Mononuclear cell (primary cell): ENCODE results near the gene TRH. TPM values are rescaled to one million over a fixed set of nuclear protein-coding genes. Genes with fewer than 3 reads are reported as not detected.

ENCODE experiments used
- H3K27me3 ChIP-seq: 2 replicates; pipeline ENCODE4 v1.6.0; 2011; ENCODE audit warnings: low read length, control low read depth; ENCODE audit not compliant: insufficient read depth
- H3K4me1 ChIP-seq: 2 replicates; pipeline ENCODE4 v1.5.1; 2011; ENCODE audit warnings: mild to moderate bottlenecking, low read length, control low read depth; ENCODE audit not compliant: insufficient read depth
- H3K4me3 ChIP-seq: 2 replicates; pipeline ENCODE4 v1.5.1; 2011; ENCODE audit warnings: mild to moderate bottlenecking, low read length, moderate library complexity
- H3K9me3 ChIP-seq: 2 replicates; pipeline ENCODE4 v1.5.1; 2011; ENCODE audit warnings: low read depth, mild to moderate bottlenecking, control low read depth, low read length
- total RNA-seq: library from RNA; depleted of rRNA; stranded (reverse); fragments of >200 nt; gene quantifications from one replicate; pipeline ENCODE4 v1.2.3, GENCODE V29; 2012

The TRH gene, protein sequence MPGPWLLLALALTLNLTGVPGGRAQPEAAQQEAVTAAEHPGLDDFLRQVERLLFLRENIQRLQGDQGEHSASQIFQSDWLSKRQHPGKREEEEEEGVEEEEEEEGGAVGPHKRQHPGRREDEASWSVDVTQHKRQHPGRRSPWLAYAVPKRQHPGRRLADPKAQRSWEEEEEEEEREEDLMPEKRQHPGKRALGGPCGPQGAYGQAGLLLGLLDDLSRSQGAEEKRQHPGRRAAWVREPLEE
- 0.10 TPM for total RNA-seq

DNA sequence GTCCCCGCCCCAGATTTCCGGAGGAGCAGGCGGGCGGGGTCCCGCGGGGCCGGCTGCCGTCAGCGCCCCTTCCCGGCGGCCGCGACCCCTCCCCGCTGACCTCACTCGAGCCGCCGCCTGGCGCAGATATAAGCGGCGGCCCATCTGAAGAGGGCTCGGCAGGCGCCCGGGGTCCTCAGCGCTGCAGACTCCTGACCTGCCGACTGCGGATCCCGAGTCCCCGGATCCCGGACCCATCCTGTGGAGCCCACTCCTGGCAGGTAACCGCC, at the start of gene TRH:
TRH (plus strand) TSS at position 157 of the 269 bp plus-strand sequence. CDS start 1,097 bp downstream, outside the sequence.
- Histone ChIP-seq H3K9me3 (no peaks in the 10 kb centered on the region), H3K4me3 (no peak within 1 kb of the TSS), H3K27me3 (peaks cover 43% of the 10 kb centered on the region), H3K4me1 (peaks cover 18% of the 10 kb centered on the region)

DNA sequence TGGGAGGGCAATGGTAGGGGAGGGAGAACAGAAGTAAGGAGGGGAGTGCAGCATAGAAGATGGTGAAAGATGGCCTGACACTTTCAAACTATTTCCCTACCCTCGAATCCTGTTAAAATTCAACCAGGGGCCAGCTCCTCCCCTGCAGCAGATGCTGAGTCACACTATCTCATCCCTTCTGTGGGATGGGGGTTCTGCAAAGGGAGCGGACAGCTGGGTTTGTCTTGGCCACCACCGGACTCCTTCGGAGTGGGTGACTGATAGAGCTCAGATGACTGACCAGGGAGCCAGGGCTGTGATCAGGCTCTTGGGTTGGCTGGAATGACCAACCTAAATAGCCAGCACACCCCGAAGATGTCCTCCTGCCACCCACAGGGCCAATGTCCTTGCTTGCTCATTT, 47.4 kb upstream of the TRH start:
- H3K9me3 ChIP-seq = peaks cover 7% of the 10 kb centered on the region
- H3K4me1 ChIP-seq = no peaks in the 10 kb centered on the region
- H3K27me3 ChIP-seq = peaks cover 2% of the 10 kb centered on the region
- H3K4me3 ChIP-seq = no peak overlapping the region

DNA sequence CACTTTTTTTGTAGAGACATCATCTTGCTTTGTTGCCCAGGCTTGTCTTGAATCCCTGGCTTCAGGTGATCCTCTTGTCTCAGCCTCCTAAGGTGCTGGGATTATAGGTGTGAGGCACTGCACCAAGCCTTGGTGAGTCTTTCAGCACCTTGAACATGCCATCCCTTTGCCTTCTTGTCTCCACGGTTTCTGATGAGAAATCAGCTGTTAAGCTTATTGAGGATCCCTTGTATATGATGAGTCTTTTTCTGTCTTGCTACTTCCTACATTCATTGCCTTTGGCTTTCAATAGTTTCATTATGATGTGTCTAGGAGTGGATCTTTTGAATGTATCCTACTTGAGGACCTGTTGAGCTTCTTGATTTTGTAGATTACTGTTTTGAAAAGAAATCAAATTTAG, 45.1 kb upstream of the TRH start:
- Histone ChIP-seq H3K27me3 (peaks cover 2% of the 10 kb centered on the region), H3K9me3 (peaks cover 7% of the 10 kb centered on the region), H3K4me3 (no peak overlapping the region), H3K4me1 (peaks cover 2% of the 10 kb centered on the region)

DNA sequence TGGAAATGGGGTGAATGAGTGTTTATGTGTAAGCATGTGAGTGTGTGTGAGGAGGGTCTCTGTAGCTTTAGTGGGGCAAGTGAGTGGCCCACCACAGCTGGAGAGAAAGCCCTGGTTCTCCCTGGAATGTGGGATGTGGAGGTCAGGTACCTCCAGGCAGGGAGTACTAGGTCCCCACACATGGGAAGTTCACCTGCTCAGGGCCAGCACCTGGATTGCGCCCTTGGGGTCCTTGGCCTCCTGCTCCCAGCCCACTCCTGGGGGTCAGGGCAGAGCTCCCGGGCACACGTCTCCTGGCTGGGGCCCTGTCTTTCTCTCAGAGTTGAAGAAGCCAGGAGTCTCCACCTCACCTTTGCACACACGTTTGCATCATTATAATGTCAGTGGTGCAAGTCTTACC, 41.0 kb upstream of the TRH start:
- peaks cover 7% of the 10 kb centered on the region for H3K9me3 ChIP-seq
- peaks cover 2% of the 10 kb centered on the region for H3K27me3 ChIP-seq
- peaks cover 15% of the 10 kb centered on the region for H3K4me1 ChIP-seq
- no peak overlapping the region for H3K4me3 ChIP-seq

DNA sequence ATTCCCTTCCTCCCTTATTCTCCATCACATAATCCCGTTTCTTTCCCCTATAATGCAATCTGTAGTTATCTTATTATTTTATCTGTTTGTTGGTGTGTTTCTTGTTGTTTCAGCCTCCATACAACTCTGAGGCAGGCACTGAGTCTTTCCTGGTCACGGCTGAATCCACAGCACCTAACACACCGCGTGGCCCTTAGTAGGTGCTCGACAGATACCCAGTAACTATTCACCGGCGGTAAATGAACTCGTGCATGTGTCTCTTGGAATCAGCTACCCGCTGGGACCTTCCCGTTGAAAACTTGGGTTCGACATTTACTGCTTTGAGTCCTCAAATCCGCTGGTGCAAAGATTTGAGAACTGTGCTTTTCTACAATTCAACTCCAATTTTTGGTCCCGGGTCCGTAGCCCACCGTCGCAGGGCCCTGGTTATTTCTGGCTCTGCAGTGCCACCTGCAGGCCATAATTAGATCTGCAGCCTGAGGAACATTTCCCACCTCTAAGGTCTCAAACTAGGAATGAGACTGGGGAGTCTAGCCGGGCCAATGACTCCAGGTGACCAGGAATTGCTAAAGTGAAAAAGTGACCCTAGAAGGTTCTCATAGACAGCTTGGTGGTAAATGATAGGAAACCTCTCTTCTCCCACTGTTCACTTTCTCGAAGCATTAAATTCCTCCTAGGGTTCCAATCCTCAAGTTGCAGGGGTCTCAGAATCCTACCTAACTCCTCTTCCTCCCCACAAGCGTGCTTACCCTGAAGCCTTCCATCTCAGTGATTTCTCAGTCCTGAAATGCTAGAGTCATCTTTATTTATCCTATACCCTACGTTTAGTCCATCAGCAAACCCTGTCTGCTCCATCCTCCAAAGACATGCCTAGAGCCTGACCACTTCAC, 40.0 kb upstream of the TRH start:
- peaks cover 15% of the 10 kb centered on the region for H3K4me1 ChIP-seq
- peaks cover 2% of the 10 kb centered on the region for H3K27me3 ChIP-seq
- no peak overlapping the region for H3K4me3 ChIP-seq
- peaks cover 3% of the 10 kb centered on the region for H3K9me3 ChIP-seq

DNA sequence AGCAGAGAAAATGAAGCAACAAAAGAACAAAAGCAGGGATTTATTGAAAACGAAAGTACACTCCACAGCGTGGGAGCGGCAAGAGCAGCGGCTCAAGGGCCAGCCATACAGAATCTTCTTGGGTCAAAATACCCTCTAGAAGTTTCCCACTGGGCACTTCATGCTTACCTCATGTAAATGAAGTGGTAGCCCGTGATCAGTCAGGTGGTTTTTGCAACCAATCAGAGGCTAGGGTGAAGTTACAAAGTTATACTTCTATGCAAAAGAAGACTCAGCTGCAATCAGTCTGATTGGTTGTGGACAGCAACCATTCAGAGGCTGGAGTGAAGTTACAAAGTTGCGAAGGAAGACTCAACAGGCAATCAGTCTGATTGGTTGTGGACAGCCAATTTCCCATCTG, 37.8 kb upstream of the TRH start:
- Histone ChIP-seq H3K9me3 (no peaks in the 10 kb centered on the region), H3K27me3 (no peaks in the 10 kb centered on the region), H3K4me1 (peaks cover 15% of the 10 kb centered on the region), H3K4me3 (peak overlapping the region; percentile 26)

DNA sequence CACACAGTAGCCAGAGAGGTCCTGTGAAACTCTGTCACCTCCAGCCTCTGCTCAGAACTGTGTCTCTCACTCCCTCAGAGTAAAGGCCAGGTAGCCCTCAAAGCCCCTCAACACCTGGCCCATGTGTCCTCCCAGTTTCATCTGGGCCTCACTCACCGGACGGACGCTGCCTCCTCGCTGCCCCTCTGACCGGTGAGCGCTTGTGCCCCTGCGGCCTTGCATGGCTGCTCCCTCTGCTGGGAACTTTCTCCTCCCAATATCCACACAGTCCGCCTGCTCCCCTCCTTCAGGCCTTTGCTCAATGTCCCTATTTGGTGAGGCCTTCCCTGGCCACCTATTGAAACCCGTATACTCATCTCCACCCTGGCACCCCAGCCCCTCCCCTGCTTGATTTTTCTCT, 36.8 kb upstream of the TRH start:
- H3K27me3 ChIP-seq = no peaks in the 10 kb centered on the region
- H3K4me1 ChIP-seq = peaks cover 15% of the 10 kb centered on the region
- H3K4me3 ChIP-seq = no peak overlapping the region
- H3K9me3 ChIP-seq = no peaks in the 10 kb centered on the region

DNA sequence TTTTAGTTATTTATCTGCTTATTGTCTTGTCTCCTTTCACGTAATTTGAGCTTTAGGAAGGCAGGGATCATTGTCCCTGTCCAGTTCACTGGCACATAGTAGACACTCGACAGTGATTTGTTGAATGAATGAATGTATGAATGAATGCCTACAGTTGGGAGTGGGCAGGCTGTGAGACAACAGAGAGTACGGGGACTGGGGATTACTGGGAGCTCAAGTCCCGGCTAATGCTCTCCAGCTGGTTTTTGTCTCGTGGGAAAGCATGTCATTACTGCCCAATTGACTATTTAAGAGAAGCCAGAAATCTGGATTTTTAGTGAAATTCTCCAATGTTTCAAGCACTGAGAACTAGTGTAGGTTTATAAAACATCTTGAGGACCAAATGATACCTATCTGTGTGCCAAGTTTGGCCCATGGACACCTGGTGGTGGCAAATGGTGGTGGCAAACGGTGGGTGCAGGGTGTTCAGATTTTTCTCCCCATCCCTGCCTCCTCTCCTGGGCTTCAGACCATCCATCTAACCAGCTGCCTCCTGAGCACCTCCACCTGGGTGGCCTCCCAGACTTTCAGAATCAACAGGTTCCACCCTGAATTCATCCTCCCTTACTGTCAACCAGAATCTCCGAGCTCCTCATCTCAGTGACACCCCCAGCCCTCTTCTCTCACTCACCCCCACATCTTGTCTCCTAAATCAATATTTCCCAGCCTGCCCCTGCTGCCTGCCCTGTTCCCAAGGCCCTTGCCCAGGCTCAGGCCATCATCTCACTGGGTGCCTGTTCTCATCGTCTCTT, 36.2 kb upstream of the TRH start:
- no peaks in the 10 kb centered on the region for H3K27me3 ChIP-seq
- H3K4me3 ChIP-seq = no peak overlapping the region
- H3K9me3 ChIP-seq = no peaks in the 10 kb centered on the region
- peaks cover 15% of the 10 kb centered on the region for H3K4me1 ChIP-seq

DNA sequence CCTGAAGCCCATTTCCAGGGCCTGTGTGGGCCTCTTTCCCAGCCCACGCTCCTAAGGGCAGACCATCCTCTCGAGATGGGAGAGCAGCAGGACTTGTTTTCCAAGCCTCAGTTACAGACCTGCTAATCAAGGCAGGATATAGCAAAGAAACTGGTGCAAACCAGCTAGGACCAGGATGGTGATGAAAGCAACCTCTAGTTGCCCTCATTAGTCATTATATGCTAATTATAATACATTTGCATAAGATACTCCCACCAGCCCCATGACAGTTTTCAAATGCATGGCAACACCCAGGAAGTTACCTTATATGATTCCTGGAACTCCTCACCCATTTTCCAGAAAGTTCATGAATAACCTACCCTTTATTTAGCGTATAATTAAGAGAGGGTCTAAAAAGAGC, 34.4 kb upstream of the TRH start:
- H3K27me3 ChIP-seq = no peaks in the 10 kb centered on the region
- no peaks in the 10 kb centered on the region for H3K9me3 ChIP-seq
- no peak overlapping the region for H3K4me3 ChIP-seq
- peaks cover 11% of the 10 kb centered on the region for H3K4me1 ChIP-seq

DNA sequence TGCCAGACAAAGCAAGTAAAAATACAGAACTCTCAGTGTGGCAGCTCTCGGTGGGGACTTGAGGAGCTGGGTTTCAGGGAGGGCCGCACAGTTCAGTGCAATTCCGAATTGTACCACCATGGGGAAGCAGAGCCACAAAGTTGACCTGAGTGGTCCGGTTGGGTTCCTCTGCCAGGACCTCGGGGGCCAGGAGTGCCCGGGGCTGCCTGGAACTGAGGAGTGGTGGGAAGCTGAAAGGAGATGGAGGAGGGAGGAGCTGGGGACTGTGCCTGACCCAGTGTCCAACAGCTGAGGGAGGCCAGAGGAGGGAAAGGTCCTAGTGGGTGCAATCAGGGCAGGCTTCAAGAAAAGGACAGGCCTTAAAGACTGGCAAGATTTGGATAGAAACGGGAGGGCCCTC, 32.2 kb upstream of the TRH start:
- Histone ChIP-seq H3K9me3 (no peaks in the 10 kb centered on the region), H3K27me3 (no peaks in the 10 kb centered on the region), H3K4me3 (no peak overlapping the region), H3K4me1 (no peaks in the 10 kb centered on the region)

DNA sequence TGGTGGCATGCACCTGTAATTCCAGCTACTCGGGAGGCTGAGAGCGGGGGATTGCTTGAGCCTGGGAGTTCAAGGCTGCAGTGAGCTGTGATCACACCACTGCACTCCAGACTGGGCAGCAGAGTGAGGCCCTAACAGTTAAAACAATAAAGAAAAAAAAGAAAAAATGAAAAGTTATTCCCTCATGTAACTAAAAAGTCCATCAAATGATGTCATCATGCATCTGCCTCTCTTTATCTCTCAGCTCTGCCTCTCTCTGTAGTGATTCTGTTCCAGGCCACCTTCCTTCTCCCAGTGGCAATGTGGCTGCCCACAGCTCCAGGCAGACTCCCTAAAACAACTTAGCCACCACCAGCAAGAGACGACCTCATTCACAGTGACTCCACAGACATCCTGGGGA, 31.5 kb upstream of the TRH start:
- no peaks in the 10 kb centered on the region for H3K9me3 ChIP-seq
- H3K4me1 ChIP-seq = peaks cover 5% of the 10 kb centered on the region
- no peaks in the 10 kb centered on the region for H3K27me3 ChIP-seq
- no peak overlapping the region for H3K4me3 ChIP-seq

DNA sequence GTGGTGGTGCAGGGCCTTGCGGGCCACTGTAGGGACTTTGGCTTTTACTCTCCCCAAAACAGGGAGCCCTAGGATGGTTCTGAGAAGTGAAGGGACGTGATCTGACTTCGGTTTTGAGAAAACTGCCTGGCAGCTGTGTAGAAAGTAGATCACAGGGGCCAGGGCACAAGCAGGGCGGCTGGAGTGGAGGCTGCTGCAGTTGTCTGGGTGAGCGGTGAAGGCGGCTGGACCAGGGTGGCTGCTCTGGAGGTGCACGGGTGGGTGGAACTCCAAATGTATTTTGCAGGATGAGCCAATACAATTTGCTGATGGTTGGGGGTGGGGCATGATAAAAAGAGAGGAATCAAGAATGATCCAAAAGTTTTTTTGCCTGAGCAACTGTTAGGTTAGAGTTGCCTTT, 29.8 kb upstream of the TRH start:
- Histone ChIP-seq H3K4me1 (peaks cover 6% of the 10 kb centered on the region), H3K4me3 (no peak overlapping the region), H3K9me3 (no peaks in the 10 kb centered on the region), H3K27me3 (no peaks in the 10 kb centered on the region)

DNA sequence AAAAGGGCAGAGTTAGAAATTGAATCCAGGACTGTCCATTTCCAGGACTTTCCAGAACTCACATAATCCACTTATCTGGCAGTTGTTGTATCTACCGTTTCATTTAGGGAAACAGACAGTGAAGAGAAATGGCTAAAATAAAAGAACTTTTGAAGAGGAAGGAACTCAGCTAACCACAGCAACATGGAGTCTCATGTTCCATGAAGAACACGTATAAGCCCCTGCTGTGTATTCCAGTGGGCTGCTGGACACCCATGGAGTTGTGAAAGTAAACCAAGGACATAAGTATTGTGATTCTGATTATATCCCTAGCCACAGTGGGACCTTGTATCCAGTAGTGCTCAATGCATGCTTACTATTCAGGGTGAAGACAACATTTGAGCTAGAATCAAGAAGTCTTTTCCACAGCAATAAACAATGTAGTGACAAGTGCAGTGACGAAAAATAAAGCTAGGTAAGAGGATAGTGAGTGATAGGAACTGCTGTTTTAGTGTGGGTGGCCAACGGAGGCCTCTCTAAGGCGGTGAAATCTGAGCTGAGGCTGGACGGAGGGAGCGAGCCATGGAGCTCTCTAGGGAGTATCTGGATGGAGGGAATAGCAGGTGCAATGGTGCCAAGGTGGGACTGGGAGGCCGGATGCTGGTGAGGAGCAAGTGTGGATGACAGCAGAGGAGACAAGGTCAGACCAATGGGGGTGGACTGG, 26.8 kb upstream of the TRH start:
- H3K9me3 ChIP-seq = no peaks in the 10 kb centered on the region
- no peaks in the 10 kb centered on the region for H3K27me3 ChIP-seq
- no peak overlapping the region for H3K4me3 ChIP-seq

DNA sequence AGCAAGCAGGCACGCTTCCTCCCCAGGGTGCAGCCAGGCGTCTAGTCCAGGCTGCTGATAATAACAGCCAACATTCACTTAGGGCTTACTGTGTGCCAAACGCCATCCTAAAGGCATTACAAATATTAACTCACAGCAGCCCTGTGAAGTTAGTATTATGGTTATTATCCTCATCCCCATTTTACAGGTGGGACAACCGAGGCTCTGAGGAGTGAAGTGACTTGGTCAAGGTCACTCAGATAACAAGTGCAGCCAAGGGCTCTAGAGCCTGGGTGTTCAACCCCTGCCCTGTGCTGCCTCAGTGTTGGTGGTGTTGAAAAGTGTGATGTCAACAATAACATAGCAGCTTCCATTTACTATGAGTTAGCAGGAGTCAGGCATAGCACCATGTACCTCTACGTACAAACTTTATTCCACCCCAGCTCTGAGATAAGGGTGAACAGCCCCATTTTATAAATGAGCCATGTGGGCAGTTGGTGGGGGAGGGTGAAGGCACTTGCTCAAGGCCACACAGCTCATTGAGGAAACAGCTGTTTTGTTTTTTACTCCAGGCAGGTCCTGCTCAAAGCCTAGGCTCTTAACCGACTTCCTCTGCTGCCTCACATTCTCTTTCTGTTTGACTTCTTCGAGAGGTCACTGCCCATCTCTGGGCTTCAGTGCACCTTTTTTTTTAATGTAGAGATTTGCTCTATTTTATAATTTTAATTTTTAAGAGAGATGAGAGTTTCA, 24.0 kb upstream of the TRH start:
- Histone ChIP-seq H3K9me3 (no peaks in the 10 kb centered on the region), H3K27me3 (no peaks in the 10 kb centered on the region), H3K4me3 (no peak overlapping the region), H3K4me1 (peaks cover 33% of the 10 kb centered on the region)

More for the DNA sequence above, 26.8 kb upstream of the TRH start:
- peaks cover 19% of the 10 kb centered on the region for H3K4me1 ChIP-seq
